ENCODE data around the gene CAPN3. TPM values are rescaled to one million over a fixed set of nuclear protein-coding genes. Genes with fewer than 3 reads are reported as not detected.
A peak's percentile ranks its signal among the peaks of the same experiment; 100 is the strongest.

Gene CAPN3
- total and polyA plus RNA-seq, 2 experiments from 2014 or later: 15.6 to 18.4 TPM

DNA sequence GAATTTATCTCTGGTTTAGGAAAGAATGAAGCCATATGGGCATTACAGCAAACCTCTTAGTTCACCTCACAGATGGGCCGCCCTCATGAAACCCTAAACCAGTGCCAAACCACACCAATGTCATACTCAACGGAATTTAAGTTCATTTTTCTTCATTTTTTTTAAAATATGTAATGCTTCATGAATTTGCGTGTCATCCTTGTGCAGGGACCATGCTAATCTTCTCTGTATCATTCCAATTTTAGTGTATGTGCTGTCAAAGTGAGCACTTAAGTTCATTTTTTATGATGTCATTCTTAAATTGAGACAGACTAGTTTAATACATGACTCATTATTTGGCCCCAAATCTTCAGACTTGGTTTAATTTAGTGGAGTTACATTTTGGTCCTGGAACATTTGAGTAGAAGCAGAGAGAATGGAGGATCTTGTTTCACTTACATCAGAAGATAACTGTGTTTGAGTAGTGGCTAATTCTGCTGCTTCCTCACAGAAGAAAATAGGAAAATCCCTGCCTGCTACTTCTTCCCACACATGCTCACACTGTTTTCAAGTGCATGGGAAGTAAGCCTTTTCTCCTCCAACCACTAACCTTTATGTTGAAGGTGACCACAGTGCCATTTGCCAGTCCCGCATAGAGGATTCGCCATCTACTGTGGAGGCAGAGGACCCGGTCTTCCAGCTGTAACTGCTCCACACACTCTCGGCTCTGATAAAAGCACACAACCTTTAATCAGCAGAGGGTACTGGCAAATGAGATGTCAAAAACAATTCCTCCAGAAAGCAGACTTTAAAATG lies 68.3 kb downstream of the CAPN3 start:
- DNase-seq (ENCODE audit: low spot score): no peak
- H3K9me2 ChIP-seq (replicated peaks; ENCODE audit: insufficient read depth): no peaks in the 10 kb centered on the region
- H4K20me1 ChIP-seq (ENCODE audit: insufficient read depth, poor library complexity, severe bottlenecking): no peaks in the 10 kb centered on the region
- no peak overlapping the region for H3K4me3 ChIP-seq
- 96% methylated on average over 7 of the region's 7 CpGs for WGBS (ENCODE audit: low lambda C conversion rate, missing lambda C conversion rate)
- no peak overlapping the region for H3K4me2 ChIP-seq
- no peaks in the 10 kb centered on the region for H3K4me1 ChIP-seq (ENCODE audit: insufficient read depth)
- H3K36me3 ChIP-seq (replicated peaks; ENCODE audit: insufficient read depth, low read depth): no peaks in the 10 kb centered on the region
- no peaks in the 10 kb centered on the region for H3K9me3 ChIP-seq (ENCODE audit: low read depth)
- no peaks in the 10 kb centered on the region for H3K79me2 ChIP-seq
- H3K27me3 ChIP-seq: no peaks in the 10 kb centered on the region
- TF ChIP-seq EZH2 (IDR thresholded peaks at IDR 0.05; ENCODE audit: borderline replicate concordance) (no peak), EZH2phosphoT487 (IDR thresholded peaks at IDR 0.05; ENCODE audit: low read depth, severe bottlenecking, unreplicated experiment) (no peak)
- TF ChIP-seq, protein P1, sequence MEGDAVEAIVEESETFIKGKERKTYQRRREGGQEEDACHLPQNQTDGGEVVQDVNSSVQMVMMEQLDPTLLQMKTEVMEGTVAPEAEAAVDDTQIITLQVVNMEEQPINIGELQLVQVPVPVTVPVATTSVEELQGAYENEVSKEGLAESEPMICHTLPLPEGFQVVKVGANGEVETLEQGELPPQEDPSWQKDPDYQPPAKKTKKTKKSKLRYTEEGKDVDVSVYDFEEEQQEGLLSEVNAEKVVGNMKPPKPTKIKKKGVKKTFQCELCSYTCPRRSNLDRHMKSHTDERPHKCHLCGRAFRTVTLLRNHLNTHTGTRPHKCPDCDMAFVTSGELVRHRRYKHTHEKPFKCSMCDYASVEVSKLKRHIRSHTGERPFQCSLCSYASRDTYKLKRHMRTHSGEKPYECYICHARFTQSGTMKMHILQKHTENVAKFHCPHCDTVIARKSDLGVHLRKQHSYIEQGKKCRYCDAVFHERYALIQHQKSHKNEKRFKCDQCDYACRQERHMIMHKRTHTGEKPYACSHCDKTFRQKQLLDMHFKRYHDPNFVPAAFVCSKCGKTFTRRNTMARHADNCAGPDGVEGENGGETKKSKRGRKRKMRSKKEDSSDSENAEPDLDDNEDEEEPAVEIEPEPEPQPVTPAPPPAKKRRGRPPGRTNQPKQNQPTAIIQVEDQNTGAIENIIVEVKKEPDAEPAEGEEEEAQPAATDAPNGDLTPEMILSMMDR (IDR thresholded peaks at IDR 0.05; ENCODE audit: poor library complexity): no peak
- no peak overlapping the region for H2AFZ ChIP-seq
- H3K27ac ChIP-seq: no peak overlapping the region

DNA sequence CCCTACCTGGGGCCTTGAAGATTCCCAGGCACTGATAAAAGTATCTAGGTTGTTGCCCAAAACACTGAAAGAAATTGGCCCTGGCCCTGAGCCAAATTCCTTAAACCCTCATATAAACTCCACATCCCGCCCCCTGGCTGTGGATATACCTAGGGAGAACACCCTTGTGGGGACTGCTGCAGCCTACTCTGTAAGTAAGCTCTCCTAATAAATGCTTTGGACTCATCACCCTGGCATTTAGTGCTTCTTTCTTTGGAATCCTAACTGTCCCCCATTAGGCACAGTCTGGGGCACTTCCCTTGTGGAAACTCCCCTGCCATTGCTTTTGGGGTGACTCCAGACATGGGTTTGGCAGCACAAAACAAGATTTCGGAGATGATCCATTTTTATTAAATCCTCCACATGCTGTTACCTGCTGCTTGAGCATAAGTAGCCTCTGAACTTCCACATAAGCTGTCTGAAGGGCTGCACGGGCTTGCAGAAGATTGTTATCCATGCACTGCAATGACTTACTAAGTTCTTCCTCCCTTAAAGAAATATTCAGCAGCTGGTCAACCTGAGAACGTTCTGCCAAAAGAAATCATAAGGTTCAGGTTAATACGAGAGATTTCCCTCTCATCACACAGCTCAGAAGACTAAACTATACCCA lies 85.2 kb downstream of the CAPN3 start:
- Histone ChIP-seq H2AFZ (no peak overlapping the region), H3K27ac (no peak overlapping the region), H3K79me2 (no peaks in the 10 kb centered on the region), H4K20me1 (ENCODE audit: insufficient read depth, poor library complexity, severe bottlenecking) (peaks cover 4% of the 10 kb centered on the region), H3K4me3 (no peak overlapping the region), H3K9me2 (replicated peaks; ENCODE audit: insufficient read depth) (no peaks in the 10 kb centered on the region), H3K4me1 (ENCODE audit: insufficient read depth) (no peaks in the 10 kb centered on the region), H3K27me3 (no peaks in the 10 kb centered on the region), H3K4me2 (no peak overlapping the region), H3K36me3 (replicated peaks; ENCODE audit: insufficient read depth, low read depth) (no peaks in the 10 kb centered on the region), H3K9me3 (ENCODE audit: low read depth) (no peaks in the 10 kb centered on the region)
- peak; percentile 19 for DNase-seq (ENCODE audit: low spot score)
- 78% methylated on average over 5 of the region's 5 CpGs for WGBS (ENCODE audit: low lambda C conversion rate, missing lambda C conversion rate)
- TF ChIP-seq, protein P1 (IDR thresholded peaks at IDR 0.05; ENCODE audit: poor library complexity): no peak
- TF ChIP-seq EZH2 (IDR thresholded peaks at IDR 0.05; ENCODE audit: borderline replicate concordance) (no peak), EZH2phosphoT487 (IDR thresholded peaks at IDR 0.05; ENCODE audit: low read depth, severe bottlenecking, unreplicated experiment) (no peak)

DNA sequence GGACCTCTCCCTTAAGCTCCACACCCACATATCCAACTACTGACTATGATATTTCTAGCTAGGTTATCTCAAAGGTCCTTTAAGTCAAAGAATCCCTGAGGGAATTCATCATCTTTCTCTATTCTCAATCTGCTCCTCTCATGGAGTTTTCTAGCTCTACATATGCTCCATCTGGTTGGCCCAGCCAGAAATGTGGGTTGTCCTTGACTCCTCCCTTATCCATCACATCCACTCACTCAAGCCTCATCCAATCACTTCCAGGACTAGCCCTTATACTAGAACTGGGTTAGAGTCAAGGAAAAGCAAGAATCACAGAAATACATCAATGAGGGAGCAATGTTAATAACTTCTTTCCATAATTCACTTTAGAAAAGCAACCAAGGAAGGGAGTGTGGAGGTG lies 86.2 kb downstream of the CAPN3 start:
- TF ChIP-seq, protein P1 (IDR thresholded peaks at IDR 0.05; ENCODE audit: poor library complexity): no peak
- no peak for TF ChIP-seq EZH2phosphoT487 (IDR thresholded peaks at IDR 0.05; ENCODE audit: low read depth, severe bottlenecking, unreplicated experiment)
- TF ChIP-seq EZH2 (IDR thresholded peaks at IDR 0.05; ENCODE audit: borderline replicate concordance): no peak
- Histone ChIP-seq H3K4me1 (ENCODE audit: insufficient read depth) (no peaks in the 10 kb centered on the region), H3K9me2 (replicated peaks; ENCODE audit: insufficient read depth) (no peaks in the 10 kb centered on the region), H3K36me3 (replicated peaks; ENCODE audit: insufficient read depth, low read depth) (no peaks in the 10 kb centered on the region), H3K79me2 (peaks cover 6% of the 10 kb centered on the region), H3K4me3 (no peak overlapping the region), H3K27ac (no peak overlapping the region), H4K20me1 (ENCODE audit: insufficient read depth, poor library complexity, severe bottlenecking) (peaks cover 4% of the 10 kb centered on the region), H2AFZ (no peak overlapping the region), H3K27me3 (no peaks in the 10 kb centered on the region), H3K4me2 (no peak overlapping the region), H3K9me3 (ENCODE audit: low read depth) (no peaks in the 10 kb centered on the region)
- no peak for DNase-seq (ENCODE audit: low spot score)
